IMR-90 (cell line): Measurements from ENCODE around the gene NPIPA1. TPM values are rescaled to one million over a fixed set of nuclear protein-coding genes. Genes with fewer than 3 reads are reported as not detected.
"Not testable (repeated sequence)": the region's sequence is repeated elsewhere in the genome, so short reads cannot be mapped to it uniquely, and the experiment has no call there.

ENCODE experiments used
- ATAC-seq: fragments of 200-7000 bp; cut with Tn5 transposase; 2 replicates; pipeline ENCODE4 v1.9.1; 2020; ENCODE audit warnings: low read depth, mild to moderate bottlenecking, moderate library complexity
- BruUV-seq: library from RNA; stranded (reverse); fragments of 400-500 nt; replicated peaks from 2 replicates; lab custom pipeline; 2021; lab: Mats Ljungman, UMichigan
- CTCF ChIA-PET: fragments of 300-600 bp; formaldehyde crosslinking; extraction: SDS; loops from one replicate; lab custom pipeline; 2021; ENCODE audit warnings: antibody characterized with exemption; lab: Yijun Ruan, JAX
- POLR2A ChIA-PET: fragments of 300-600 bp; sonication (Branson Sonifier 250); formaldehyde crosslinking; loops from one replicate; lab custom pipeline; 2022; ENCODE audit warnings: antibody characterized with exemption; ENCODE audit not compliant: unreplicated experiment; lab: Charles Lee
- DNase-seq: peaks from one replicate; pipeline ENCODE4 v3.0.0; 2013
- H2AFZ ChIP-seq: replicated peaks from 2 replicates; pipeline ENCODE3; 2013; ENCODE audit warnings: low read length, mild to moderate bottlenecking; ENCODE audit not compliant: poor library complexity
- H2AK5ac ChIP-seq: 2 replicates; pipeline ENCODE4 v1.6.1; 2013; ENCODE audit warnings: low read depth, low read length, inconsistent platforms
- H2AK9ac ChIP-seq: replicated peaks from 2 replicates; pipeline ENCODE3; 2013; ENCODE audit warnings: mild to moderate bottlenecking, low read depth, low read length, moderate library complexity; ENCODE audit not compliant: poor library complexity
- H2BK120ac ChIP-seq: 2 replicates; pipeline ENCODE4 v1.6.1; 2013; ENCODE audit warnings: low read depth, low read length, inconsistent platforms
- H2BK15ac ChIP-seq: 3 replicates; pipeline ENCODE4 v1.6.1; 2013; ENCODE audit warnings: low read depth, low read length, inconsistent platforms
- H2BK20ac ChIP-seq: 2 replicates; pipeline ENCODE4 v1.6.1; 2013; ENCODE audit warnings: low read depth, mild to moderate bottlenecking, inconsistent platforms, low read length, moderate library complexity
- H2BK5ac ChIP-seq: 2 replicates; pipeline ENCODE4 v1.6.1; 2013; ENCODE audit warnings: mild to moderate bottlenecking, low read depth, low read length, inconsistent platforms; ENCODE audit not compliant: poor library complexity, severe bottlenecking
- H3K14ac ChIP-seq: replicated peaks from 2 replicates; pipeline ENCODE4 v1.6.1; 2013; ENCODE audit warnings: low read depth, low read length, inconsistent platforms
- H3K18ac ChIP-seq: 2 replicates; pipeline ENCODE4 v1.6.1; 2013; ENCODE audit warnings: low read depth, low read length, control low read depth
- H3K23ac ChIP-seq: 2 replicates; pipeline ENCODE4 v1.6.1; 2013; ENCODE audit warnings: low read depth, low read length, inconsistent platforms
- H3K27ac ChIP-seq: 2 replicates; pipeline ENCODE4 v1.5.1; 2013; ENCODE audit warnings: mild to moderate bottlenecking, control low read depth, low read length; ENCODE audit not compliant: insufficient read depth
- H3K27me3 ChIP-seq: 2 replicates; pipeline ENCODE4 v1.6.1; 2013; ENCODE audit warnings: low read length; ENCODE audit not compliant: control insufficient read depth, insufficient read depth
- H3K36me3 ChIP-seq: 2 replicates; pipeline ENCODE4 v1.6.1; 2013; ENCODE audit warnings: low read length, mixed read lengths; ENCODE audit not compliant: control insufficient read depth, insufficient read depth
- H3K4ac ChIP-seq: 2 replicates; pipeline ENCODE4 v1.6.1; 2013; ENCODE audit warnings: low read depth, low read length, inconsistent platforms
- H3K4me1 ChIP-seq: 2 replicates; pipeline ENCODE4 v1.6.1; 2013; ENCODE audit warnings: low read length, mixed read lengths; ENCODE audit not compliant: control insufficient read depth, insufficient read depth
- H3K4me2 ChIP-seq: 2 replicates; pipeline ENCODE4 v1.6.1; 2013; ENCODE audit warnings: low read depth, mild to moderate bottlenecking, control low read depth, low read length, moderate library complexity
- H3K4me3 ChIP-seq: 2 replicates; pipeline ENCODE4 v1.5.1; 2013; ENCODE audit warnings: low read depth, mild to moderate bottlenecking, control low read depth, low read length, moderate library complexity; ENCODE audit not compliant: insufficient read depth
- H3K56ac ChIP-seq: 2 replicates; pipeline ENCODE4 v1.6.1; 2013; ENCODE audit warnings: low read length, inconsistent platforms; ENCODE audit not compliant: insufficient read depth; ENCODE audit errors: extremely low read depth
- H3K79me1 ChIP-seq, 2 experiments: 2 replicates each; pipeline ENCODE4 v1.6.1; 2013; ENCODE audit warnings: low read length in 2 of 2, inconsistent platforms in 1 of 2, low read depth in 1 of 2
- H3K9ac ChIP-seq: 2 replicates; pipeline ENCODE4 v1.6.1; 2013; ENCODE audit warnings: low read depth, low read length, control low read depth
- H3K9me1 ChIP-seq: 2 replicates; pipeline ENCODE4 v1.6.1; 2013; ENCODE audit warnings: low read length, inconsistent platforms; ENCODE audit not compliant: insufficient read depth
- H3K9me3 ChIP-seq: 2 replicates; pipeline ENCODE4 v1.6.1; 2013; ENCODE audit warnings: low read length; ENCODE audit not compliant: control insufficient read depth, insufficient read depth
- H4K20me1 ChIP-seq: 2 replicates; pipeline ENCODE4 v1.6.1; 2013; ENCODE audit warnings: low read length, inconsistent platforms; ENCODE audit not compliant: insufficient read depth
- H4K5ac ChIP-seq: 2 replicates; pipeline ENCODE4 v1.6.1; 2013; ENCODE audit warnings: mild to moderate bottlenecking, low read depth, low read length, control low read depth
- H4K8ac ChIP-seq, 2 experiments: 2 replicates each; pipeline ENCODE4 v1.6.1; 2013; ENCODE audit warnings: low read depth in 2 of 2, low read length in 2 of 2, control low read depth in 1 of 2, inconsistent platforms in 1 of 2
- H4K91ac ChIP-seq: 2 replicates; pipeline ENCODE4 v1.6.1; 2013; ENCODE audit warnings: low read depth, low read length, inconsistent platforms; ENCODE audit not compliant: insufficient read depth
- WGBS, 2 experiments: methylation state at CpG; one replicate each; pipeline versions ENCODE4 v1.1.5 to v1.1.7; 2013; ENCODE audit warnings: missing lambda C conversion rate in 2 of 2; ENCODE audit not compliant: insufficient read length in 1 of 2; ENCODE audit errors: extremely low coverage in 2 of 2; 5-methylcytosine and 5-hydroxymethylcytosine counted together
- dilution Hi-C: fragments of 300-500 bp; cut with HindIII; formaldehyde crosslinking; loops from one replicate; pipeline ENCODE4 v1.14.3; 2018; ENCODE audit warnings: low sequenced_read_pairs; ENCODE audit not compliant: unreplicated experiment
- in situ Hi-C: fragments of 300-500 bp; cut with MboI; formaldehyde crosslinking; loops from 3 replicates; pipeline ENCODE4 v1.14.3; 2019; ENCODE audit warnings: low sequenced_read_pairs, inconsistent platforms, mixed read lengths
- intact Hi-C: fragments of 100-400 bp; cut with micrococcal nuclease; formaldehyde crosslinking; loops from 2 replicates; pipeline ENCODE4 v1.10.0; 2022
- polyA plus RNA-seq, 3 experiments: library from polyadenylated mRNA; depleted of rRNA; stranded (reverse); fragments of >200 nt; gene quantifications; 2 replicates each; pipeline ENCODE4 v1.2.3, GENCODE V29; 2012; ENCODE audit warnings: low replicate concordance in 1 of 3
- total RNA-seq: library from RNA; depleted of rRNA; stranded (reverse); fragments of >200 nt; gene quantifications from 2 replicates; pipeline ENCODE4 v1.2.3, GENCODE V29; 2012

The NPIPA1 gene
- total and polyA plus RNA-seq, 2 of the 4 experiments (the other 2 are of a cell fraction), result 8.1 to 85.8 TPM

GRCh38 chr16:14973785-14974322, 36.6 kb downstream of the NPIPA1 start:
- H2BK120ac ChIP-seq, POLR2A ChIA-PET, H4K5ac ChIP-seq, H3K4me1 ChIP-seq, H2AK9ac ChIP-seq, H3K23ac ChIP-seq, H3K18ac ChIP-seq, H2AK5ac ChIP-seq, intact Hi-C loops, H3K14ac ChIP-seq, H4K91ac ChIP-seq, H2BK20ac ChIP-seq, H2BK15ac ChIP-seq, H3K9me3 ChIP-seq, H3K9ac ChIP-seq, DNase-seq, H3K4ac ChIP-seq, H2BK5ac ChIP-seq, H3K56ac ChIP-seq, BruUV-seq, dilution Hi-C loops, CTCF ChIA-PET, ATAC-seq, H3K36me3 ChIP-seq, H3K27me3 ChIP-seq, H2AFZ ChIP-seq, H3K9me1 ChIP-seq, H3K27ac ChIP-seq: not testable (repeated sequence)
- H4K20me1 ChIP-seq, result peaks cover 30% of the 10 kb centered on the region
- WGBS, 2 experiments, result no CpG with 5 or more reads among the region's 14 CpGs
- peaks cover 9 to 26% of the 10 kb centered on the region in 2 experiments; a peak in 3 of 4 replicates for H3K79me1 ChIP-seq
- H4K8ac ChIP-seq, result peak overlapping the region; percentile 85 to 93; a peak in 3 of 4 replicates
- in situ Hi-C loops, result loop anchor here (25.0 kb wide), 1 partner anchor 337 kb away; the partner anchor contains the start of genes BFAR and PARN
- H3K4me2 ChIP-seq, result peak overlapping the region; percentile 88
- peak overlapping the region; percentile 97; the same call in 1 of the 2 replicates for H3K4me3 ChIP-seq

- Histone ChIP-seq H3K23ac (peak overlapping the region; percentile 15; the same call in 1 of the 2 replicates), H4K8ac (peak overlapping the region; percentile 85 to 93; a peak in 3 of 4 replicates), H2AFZ (peak overlapping the region; percentile 89), H4K20me1 (peaks cover 34% of the 10 kb centered on the region), H3K4me3 (peak overlapping the region; percentile 97), H4K5ac (peak overlapping the region; percentile 33; the same call in 1 of the 2 replicates), H3K4me2 (peak overlapping the region; percentile 88), H3K9ac (peak overlapping the region; percentile 58), H3K79me1 (peaks cover 9 to 30% of the 10 kb centered on the region in 2 experiments; a peak in 3 of 4 replicates)
- H2AK9ac ChIP-seq, H3K27me3 ChIP-seq, H2BK120ac ChIP-seq, H3K36me3 ChIP-seq, ATAC-seq, H3K4me1 ChIP-seq, H3K4ac ChIP-seq, H2BK5ac ChIP-seq, BruUV-seq, POLR2A ChIA-PET, H3K14ac ChIP-seq, intact Hi-C loops, H3K27ac ChIP-seq, H2BK20ac ChIP-seq, H3K9me3 ChIP-seq, H3K56ac ChIP-seq, H3K18ac ChIP-seq, H2BK15ac ChIP-seq, H2AK5ac ChIP-seq, dilution Hi-C loops, H4K91ac ChIP-seq, H3K9me1 ChIP-seq: not testable (repeated sequence)
- CTCF ChIA-PET, result interaction anchor here (0.6 kb wide), 1 partner anchor 13 kb away, joined by 4 read pairs; no protein-coding TSS in a partner anchor
- DNase-seq, result peak; percentile 42
- WGBS, 2 experiments, result no CpG with 5 or more reads among the region's 7 CpGs
- in situ Hi-C loops, result loop anchor here (25.0 kb wide), 1 partner anchor 337 kb away; the partner anchor contains the start of genes BFAR and PARN
These were observed 37.0 kb downstream of the NPIPA1 start for GRCh38 chr16:14974331-14974655.
